GM18502 (cell line): ENCODE measurements around the gene RPL18A.
"Not testable (repeated sequence)": the region's sequence is repeated elsewhere in the genome, so short reads cannot be mapped to it uniquely, and the experiment has no call there.

Experiments
- ATAC-seq: cut with Tn5 transposase; IDR thresholded peaks from one replicate; pipeline ENCODE4 v1.9.1; 2021; ENCODE audit warnings: mild to moderate bottlenecking; ENCODE audit not compliant: unreplicated experiment, poor library complexity

RPL18A gene

DNA sequence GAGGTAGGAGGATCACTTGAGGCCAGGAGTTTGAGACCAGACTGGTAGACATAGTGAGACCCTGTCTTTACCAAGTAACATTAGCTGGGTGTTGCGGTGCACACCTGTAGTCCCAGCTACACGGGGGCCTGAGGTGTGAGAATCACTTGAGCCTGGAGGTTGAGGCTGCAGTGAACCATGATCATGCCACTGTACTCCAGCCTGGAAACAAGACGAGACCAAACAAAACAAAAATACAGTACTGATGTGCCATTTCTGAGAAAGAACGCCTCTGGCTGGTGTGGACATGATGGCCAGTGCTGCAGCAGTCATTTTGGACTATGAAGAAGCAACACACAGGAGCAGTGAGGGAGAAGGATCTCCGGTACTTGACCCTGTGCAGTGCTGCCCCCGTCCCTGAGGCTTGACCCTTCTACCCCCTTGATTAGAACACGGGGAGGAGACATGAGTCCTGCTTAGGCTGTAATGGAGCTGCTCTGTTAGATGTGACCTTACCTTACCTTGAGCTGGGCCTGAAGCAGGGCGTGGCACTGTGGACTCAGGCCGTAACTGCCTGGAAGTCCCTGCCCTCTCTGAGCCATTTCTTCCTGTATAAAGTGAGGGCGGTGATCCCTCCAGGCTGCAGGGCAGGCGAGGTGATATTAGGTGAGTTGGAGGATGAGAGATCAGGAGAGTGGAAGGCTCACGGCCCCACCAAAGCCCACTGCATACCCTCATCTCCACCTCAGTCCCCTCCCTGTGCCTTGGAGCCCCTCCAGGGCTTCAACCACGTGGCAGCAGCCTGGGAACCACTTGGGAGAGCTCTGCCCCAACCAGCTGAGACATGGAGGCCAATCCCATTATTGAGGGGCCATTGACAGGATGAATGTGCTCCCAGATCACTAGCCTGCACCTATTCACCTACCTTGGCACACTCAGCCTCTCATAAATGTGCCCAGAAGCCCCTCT is 5.9 kb downstream of the RPL18A start:
- ATAC-seq: no peak

GRCh38 chr19:17866312-17866963 is 6.7 kb downstream of the RPL18A start:
- ATAC-seq: no peak

DNA sequence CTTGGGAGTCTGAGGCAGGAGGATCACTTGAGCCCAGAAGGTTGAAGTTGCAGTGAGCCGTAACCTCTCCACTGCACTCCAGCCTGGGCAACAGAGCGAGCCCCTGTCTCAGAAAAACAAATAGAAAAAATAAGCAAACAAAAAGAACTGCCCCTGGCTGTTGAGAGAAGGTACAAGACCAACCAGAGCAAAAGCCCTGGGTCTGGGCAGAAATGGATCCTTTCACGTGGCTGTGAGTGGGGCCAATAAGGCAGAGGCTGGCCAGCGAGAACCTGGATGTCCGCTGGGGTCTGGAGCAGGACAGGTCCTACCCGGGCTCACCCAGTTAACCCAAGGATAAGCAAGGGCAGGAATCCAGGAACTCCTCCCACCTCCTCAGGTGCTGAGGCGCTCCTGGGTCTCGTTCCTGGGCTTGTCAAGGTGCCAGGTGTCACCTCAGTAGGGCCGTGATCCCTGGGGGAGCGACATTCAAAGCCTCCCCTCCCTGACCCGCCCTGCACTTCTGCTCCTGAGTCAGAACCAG is 7.3 kb downstream of the RPL18A start:
- no peak for ATAC-seq

GRCh38 chr19:17868669-17869068 is 9.0 kb downstream of the RPL18A start:
- no peak for ATAC-seq

DNA sequence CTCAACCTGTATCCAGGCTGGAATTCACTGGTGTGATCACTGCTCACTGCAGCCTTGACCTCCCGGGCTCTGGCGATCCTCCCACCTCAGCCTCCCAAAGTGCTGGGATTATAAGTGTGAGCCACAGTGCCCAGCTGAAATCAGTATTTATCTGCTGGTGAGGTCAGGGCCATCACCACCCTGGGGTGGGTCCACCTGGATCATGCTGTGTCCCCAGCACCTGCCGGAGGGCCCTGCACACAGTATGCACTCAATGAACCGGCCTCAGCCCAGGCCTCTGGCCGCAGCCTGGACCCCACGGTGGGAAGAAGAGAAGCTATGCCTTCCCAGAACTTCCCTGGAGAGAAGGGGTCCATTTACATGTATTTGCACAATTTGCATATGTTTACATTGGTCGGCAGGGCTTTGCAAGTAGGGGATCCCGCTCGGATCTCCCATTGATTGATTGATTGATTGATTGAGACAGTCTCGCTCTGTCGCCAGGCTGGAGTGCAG is 9.5 kb downstream of the RPL18A start:
- no peak for ATAC-seq

DNA sequence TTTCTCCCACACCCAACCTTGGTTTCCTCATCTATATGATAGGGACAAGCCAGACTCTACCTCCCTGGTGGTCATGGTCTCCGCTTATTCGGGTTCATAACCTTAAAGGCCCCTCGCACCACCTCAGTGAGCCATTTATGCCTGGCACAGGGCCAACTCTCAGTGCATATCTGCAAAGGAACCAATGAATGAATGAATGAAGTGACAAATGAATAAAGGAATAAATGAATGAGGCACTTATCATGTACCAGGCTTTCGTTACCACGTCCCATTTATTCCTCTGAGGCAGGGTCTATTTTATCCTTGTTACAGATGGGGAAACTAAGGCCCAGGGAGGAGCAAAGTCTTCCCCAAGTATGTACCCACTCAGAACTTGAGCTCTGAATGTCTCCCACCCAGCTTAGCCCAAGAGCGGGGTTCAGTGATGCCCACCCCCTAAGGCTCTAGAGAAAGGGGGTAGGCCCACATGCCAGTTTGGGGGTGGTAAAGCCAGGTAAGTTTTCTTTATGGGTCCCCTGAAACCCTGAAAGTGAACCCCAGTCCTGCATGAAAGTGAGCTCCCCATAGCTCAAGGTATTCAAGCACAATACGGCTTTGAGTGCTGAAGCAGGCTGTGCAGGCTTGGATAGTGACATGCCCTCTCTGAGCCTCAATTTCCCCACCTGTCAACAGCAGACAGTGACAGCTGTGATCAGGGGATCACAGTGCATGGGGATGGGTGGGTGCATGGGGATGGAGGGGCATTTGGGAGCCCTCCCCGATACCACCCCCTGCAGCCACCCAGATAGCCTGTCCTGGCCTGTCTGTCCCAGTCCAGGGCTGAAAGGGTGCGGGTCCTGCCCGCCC is 11.5 kb downstream of the RPL18A start:
- no peak for ATAC-seq

DNA sequence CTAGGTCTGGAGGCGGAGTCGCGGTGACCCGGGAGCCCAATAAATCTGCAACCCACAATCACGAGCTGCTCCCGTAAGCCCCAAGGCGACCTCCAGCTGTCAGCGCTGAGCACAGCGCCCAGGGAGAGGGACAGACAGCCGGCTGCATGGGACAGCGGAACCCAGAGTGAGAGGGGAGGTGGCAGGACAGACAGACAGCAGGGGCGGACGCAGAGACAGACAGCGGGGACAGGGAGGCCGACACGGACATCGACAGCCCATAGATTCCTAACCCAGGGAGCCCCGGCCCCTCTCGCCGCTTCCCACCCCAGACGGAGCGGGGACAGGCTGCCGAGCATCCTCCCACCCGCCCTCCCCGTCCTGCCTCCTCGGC is 12.2 kb downstream of the RPL18A start, which contains the start of gene SLC5A5:
SLC5A5 (plus strand) TSS at position 68 of the 373 bp plus-strand sequence. CDS start 375 bp downstream, outside the sequence.
- no peak for ATAC-seq

- no peak for ATAC-seq
Observed at GRCh38 chr19:17872251-17873001, 12.7 kb downstream of the RPL18A start.

DNA sequence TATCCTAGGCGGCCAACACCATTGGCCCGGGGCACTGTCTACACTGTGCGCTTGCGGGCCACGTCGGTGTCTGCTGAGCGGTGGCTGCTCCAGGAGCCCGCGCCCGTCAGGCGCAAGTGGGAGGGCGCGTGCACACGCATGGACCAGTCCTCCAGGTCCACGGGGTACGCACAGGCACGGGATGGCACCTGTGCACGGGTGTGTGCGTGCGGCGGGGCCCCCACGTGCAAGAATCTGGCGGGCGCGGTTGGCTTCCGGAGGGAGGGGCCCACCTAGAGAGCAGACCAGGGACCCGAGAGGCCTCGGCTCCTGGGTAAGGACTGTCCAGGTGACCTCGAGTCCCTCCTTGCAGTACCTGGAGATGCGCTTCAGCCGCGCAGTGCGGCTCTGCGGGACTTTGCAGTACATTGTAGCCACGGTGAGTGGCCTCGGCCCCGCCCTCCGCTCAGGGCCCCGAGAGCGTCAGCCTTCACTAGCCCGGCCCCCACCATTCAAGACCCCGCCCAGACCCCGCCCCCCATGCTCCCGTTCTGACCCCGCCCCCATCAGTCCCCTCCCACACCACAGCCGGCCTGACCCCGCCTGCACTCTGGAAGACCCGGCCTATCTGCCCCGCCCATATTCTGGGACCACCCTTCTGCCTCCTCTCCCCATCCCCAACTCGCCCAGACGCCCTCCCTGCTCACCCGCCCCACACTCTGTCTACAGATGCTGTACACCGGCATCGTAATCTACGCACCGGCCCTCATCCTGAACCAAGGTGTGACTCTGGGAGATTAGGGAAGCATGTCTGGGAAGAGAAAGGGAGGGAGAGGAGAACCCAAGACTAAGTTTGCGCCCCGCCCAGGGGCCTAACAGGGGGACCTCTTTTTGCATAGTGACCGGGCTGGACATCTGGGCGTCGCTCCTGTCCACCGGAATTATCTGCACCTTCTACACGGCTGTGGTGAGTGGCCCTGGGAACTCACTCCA is 14.4 kb downstream of the RPL18A start:
- ATAC-seq: peak; percentile 43

- no peak for ATAC-seq
Observed at GRCh38 chr19:17874758-17875135, 15.0 kb downstream of the RPL18A start.

GRCh38 chr19:17877696-17878095 is 18.0 kb downstream of the RPL18A start:
- no peak for ATAC-seq

DNA sequence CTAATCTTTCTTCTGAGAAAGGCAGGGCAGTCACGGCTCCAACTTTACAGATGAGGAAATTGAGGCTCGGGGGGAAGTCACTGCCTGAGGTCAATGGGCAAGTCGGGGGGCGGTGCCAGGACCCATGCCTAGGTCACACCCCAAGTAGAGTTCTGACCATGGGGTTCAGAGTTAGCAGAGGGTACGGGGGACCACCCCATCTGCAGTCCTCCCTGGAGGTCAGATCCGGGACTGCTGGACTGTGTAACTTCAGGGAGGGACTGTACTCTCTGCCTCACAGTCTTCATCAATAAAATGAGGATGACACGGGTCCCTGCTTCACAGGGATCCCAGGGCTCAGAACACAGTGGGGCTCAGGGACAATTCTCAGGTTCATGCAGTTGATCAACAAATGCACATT is 19.8 kb downstream of the RPL18A start:
- ATAC-seq: no peak

DNA sequence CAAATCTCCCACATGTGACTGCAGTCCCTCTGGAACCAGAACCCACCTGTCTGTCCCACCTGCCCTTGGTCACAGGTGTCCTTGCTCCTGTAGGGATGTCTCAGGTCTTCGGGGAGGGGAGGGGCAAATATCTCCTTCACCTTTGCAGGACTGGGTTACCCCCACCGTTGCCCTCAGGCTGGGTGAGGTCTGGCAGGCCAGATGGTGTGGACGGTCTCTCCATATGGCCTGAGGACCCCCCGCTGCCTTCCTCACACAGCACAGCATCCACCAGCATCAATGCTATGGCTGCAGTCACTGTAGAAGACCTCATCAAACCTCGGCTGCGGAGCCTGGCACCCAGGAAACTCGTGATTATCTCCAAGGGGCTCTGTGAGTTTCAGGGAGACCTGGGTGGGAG is 22.0 kb downstream of the RPL18A start:
- no peak for ATAC-seq

- no peak for ATAC-seq
Observed at GRCh38 chr19:17883627-17884410, 24.1 kb downstream of the RPL18A start.

DNA sequence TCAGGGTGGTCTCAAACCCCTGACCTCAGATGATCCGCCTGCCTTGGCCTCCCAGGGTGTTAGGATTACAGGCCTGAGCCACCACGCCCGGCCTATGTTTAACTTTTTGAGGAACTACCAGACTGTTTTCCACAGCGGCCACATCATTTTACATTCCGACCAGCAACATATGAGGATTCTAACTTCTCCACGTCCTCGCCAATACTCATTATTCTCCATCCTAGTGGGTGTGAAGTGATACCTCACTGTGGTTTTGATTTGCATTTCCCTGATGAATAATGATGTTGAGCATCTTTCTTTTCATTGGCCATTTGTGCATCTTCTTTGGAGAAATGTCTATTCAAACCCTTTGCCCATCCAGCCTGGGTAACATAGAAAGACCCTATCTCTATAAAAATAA is 26.8 kb downstream of the RPL18A start:
- no peak for ATAC-seq

DNA sequence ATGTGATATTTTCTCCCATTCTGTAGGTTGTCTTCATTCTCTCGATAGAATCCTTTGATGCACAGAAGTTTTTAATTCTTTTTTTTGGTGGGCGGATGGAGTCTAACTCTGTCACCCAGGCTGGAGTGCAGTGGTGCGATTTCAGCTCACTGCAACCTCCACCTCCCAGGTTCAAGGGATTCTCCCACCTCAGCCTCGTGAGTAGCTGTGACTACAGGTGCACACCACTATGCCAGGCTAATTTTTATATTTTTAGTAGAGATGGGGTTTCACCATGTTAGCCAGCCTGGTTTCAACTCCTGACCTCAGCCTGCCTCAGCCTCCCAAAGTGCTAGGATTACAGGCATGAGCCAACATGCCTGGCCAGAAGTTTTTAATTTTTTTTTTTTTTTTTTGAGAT is 27.5 kb downstream of the RPL18A start:
- ATAC-seq: not testable (repeated sequence)

DNA sequence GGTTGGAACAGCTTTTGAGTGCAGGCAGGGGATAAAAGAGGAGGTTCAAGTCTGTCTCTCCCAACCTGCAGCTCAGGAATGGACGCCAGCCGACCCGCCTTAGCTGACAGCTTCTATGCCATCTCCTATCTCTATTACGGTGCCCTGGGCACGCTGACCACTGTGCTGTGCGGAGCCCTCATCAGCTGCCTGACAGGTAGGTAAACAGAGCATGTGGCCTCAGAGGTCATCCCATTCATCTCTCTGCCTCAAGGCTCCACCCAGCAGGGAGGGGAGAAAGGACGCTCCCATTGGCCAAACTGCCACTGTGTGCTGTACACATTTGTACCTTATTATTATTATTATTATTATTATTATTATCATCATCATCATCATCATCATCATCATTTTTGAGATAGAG is 28.6 kb downstream of the RPL18A start:
- no peak for ATAC-seq
